Measurements from ENCODE around the gene EFCAB3.
"Not testable (repeated sequence)": the region's sequence is repeated elsewhere in the genome, so short reads cannot be mapped to it uniquely, and the experiment has no call there.

GRCh38 chr17:62454111-62454510 is 73.8 kb downstream of the EFCAB3 start:
- TF ChIP-seq, protein P1, sequence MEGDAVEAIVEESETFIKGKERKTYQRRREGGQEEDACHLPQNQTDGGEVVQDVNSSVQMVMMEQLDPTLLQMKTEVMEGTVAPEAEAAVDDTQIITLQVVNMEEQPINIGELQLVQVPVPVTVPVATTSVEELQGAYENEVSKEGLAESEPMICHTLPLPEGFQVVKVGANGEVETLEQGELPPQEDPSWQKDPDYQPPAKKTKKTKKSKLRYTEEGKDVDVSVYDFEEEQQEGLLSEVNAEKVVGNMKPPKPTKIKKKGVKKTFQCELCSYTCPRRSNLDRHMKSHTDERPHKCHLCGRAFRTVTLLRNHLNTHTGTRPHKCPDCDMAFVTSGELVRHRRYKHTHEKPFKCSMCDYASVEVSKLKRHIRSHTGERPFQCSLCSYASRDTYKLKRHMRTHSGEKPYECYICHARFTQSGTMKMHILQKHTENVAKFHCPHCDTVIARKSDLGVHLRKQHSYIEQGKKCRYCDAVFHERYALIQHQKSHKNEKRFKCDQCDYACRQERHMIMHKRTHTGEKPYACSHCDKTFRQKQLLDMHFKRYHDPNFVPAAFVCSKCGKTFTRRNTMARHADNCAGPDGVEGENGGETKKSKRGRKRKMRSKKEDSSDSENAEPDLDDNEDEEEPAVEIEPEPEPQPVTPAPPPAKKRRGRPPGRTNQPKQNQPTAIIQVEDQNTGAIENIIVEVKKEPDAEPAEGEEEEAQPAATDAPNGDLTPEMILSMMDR (IDR thresholded peaks at IDR 0.05; ENCODE audit: poor library complexity, severe bottlenecking) = not testable (repeated sequence)
- not testable (repeated sequence) for TF ChIP-seq EP300 (conservative IDR thresholded peaks at IDR 0.05; ENCODE audit: poor library complexity, severe bottlenecking); SMC3 (conservative IDR thresholded peaks at IDR 0.05; ENCODE audit: poor library complexity); EZH2 (IDR thresholded peaks at IDR 0.05; ENCODE audit: borderline replicate concordance, insufficient read depth, low read length, poor library complexity, severe bottlenecking); POLR2AphosphoS5 (IDR thresholded peaks at IDR 0.05); TAF1 (IDR thresholded peaks at IDR 0.05; ENCODE audit: low read depth); MXI1 (conservative IDR thresholded peaks at IDR 0.05; ENCODE audit: poor library complexity, severe bottlenecking); RAD21 (conservative IDR thresholded peaks at IDR 0.05)
- TF ChIP-seq, protein P2, sequence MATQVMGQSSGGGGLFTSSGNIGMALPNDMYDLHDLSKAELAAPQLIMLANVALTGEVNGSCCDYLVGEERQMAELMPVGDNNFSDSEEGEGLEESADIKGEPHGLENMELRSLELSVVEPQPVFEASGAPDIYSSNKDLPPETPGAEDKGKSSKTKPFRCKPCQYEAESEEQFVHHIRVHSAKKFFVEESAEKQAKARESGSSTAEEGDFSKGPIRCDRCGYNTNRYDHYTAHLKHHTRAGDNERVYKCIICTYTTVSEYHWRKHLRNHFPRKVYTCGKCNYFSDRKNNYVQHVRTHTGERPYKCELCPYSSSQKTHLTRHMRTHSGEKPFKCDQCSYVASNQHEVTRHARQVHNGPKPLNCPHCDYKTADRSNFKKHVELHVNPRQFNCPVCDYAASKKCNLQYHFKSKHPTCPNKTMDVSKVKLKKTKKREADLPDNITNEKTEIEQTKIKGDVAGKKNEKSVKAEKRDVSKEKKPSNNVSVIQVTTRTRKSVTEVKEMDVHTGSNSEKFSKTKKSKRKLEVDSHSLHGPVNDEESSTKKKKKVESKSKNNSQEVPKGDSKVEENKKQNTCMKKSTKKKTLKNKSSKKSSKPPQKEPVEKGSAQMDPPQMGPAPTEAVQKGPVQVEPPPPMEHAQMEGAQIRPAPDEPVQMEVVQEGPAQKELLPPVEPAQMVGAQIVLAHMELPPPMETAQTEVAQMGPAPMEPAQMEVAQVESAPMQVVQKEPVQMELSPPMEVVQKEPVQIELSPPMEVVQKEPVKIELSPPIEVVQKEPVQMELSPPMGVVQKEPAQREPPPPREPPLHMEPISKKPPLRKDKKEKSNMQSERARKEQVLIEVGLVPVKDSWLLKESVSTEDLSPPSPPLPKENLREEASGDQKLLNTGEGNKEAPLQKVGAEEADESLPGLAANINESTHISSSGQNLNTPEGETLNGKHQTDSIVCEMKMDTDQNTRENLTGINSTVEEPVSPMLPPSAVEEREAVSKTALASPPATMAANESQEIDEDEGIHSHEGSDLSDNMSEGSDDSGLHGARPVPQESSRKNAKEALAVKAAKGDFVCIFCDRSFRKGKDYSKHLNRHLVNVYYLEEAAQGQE (IDR thresholded peaks at IDR 0.05; ENCODE audit: borderline replicate concordance) = not testable (repeated sequence)
